Measurements from ENCODE around the gene CD99.

- TF ChIP-seq, protein P1, sequence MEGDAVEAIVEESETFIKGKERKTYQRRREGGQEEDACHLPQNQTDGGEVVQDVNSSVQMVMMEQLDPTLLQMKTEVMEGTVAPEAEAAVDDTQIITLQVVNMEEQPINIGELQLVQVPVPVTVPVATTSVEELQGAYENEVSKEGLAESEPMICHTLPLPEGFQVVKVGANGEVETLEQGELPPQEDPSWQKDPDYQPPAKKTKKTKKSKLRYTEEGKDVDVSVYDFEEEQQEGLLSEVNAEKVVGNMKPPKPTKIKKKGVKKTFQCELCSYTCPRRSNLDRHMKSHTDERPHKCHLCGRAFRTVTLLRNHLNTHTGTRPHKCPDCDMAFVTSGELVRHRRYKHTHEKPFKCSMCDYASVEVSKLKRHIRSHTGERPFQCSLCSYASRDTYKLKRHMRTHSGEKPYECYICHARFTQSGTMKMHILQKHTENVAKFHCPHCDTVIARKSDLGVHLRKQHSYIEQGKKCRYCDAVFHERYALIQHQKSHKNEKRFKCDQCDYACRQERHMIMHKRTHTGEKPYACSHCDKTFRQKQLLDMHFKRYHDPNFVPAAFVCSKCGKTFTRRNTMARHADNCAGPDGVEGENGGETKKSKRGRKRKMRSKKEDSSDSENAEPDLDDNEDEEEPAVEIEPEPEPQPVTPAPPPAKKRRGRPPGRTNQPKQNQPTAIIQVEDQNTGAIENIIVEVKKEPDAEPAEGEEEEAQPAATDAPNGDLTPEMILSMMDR (optimal IDR thresholded peaks at IDR 0.05 in 1 of 3, IDR thresholded peaks at IDR 0.05 in 1 of 3, conservative IDR thresholded peaks at IDR 0.05 in 1 of 3; ENCODE audit: extremely low read depth in 1 of 3, insufficient read depth in 2 of 3, low read length in 3 of 3) = no peak
- no peak for TF ChIP-seq EZH2 (IDR thresholded peaks at IDR 0.05; ENCODE audit: low read length)
Measured at GRCh38 chrX:2748815-2749188, 57.7 kb downstream of the CD99 start.
